GM12872 (cell line): ENCODE data around the gene AFF3.

Experiments
- CTCF ChIP-seq: IDR thresholded peaks from 3 replicates; pipeline ENCODE4 v1.5.1; 2011; ENCODE audit warnings: low read depth, mild to moderate bottlenecking, low read length, moderate library complexity; ENCODE audit not compliant: insufficient read depth

Gene AFF3, protein sequence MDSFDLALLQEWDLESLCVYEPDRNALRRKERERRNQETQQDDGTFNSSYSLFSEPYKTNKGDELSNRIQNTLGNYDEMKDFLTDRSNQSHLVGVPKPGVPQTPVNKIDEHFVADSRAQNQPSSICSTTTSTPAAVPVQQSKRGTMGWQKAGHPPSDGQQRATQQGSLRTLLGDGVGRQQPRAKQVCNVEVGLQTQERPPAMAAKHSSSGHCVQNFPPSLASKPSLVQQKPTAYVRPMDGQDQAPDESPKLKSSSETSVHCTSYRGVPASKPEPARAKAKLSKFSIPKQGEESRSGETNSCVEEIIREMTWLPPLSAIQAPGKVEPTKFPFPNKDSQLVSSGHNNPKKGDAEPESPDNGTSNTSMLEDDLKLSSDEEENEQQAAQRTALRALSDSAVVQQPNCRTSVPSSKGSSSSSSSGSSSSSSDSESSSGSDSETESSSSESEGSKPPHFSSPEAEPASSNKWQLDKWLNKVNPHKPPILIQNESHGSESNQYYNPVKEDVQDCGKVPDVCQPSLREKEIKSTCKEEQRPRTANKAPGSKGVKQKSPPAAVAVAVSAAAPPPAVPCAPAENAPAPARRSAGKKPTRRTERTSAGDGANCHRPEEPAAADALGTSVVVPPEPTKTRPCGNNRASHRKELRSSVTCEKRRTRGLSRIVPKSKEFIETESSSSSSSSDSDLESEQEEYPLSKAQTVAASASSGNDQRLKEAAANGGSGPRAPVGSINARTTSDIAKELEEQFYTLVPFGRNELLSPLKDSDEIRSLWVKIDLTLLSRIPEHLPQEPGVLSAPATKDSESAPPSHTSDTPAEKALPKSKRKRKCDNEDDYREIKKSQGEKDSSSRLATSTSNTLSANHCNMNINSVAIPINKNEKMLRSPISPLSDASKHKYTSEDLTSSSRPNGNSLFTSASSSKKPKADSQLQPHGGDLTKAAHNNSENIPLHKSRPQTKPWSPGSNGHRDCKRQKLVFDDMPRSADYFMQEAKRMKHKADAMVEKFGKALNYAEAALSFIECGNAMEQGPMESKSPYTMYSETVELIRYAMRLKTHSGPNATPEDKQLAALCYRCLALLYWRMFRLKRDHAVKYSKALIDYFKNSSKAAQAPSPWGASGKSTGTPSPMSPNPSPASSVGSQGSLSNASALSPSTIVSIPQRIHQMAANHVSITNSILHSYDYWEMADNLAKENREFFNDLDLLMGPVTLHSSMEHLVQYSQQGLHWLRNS (N-terminal part only)

DNA sequence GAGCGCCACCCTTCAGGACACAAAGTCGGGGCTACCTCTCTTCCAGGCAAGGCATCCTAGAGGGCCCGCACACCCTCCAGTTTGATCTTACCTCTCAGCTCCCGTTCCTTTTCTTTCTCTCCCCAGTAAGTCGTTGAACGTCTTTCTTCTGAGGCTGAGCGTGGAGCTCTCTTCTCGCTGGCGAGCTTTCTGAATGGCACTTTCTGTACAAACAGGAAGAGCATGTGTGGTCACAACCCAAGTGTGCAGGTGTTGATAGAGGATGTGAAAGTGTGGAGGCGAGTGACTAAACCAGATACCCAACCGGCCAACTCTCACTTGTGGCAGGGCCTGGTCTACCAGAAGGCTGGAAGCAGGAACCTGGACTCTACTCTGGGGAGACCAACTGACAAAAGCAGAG is at the start of gene AFF3:
Gene AFF3 (minus strand): TSS at position 198 of the 400 bp plus-strand sequence. CDS start 38,136 bp downstream, outside the sequence.
- TF ChIP-seq CTCF: 0 out of 3 replicates have a peak, but pooled peaks have one; percentile 3

DNA sequence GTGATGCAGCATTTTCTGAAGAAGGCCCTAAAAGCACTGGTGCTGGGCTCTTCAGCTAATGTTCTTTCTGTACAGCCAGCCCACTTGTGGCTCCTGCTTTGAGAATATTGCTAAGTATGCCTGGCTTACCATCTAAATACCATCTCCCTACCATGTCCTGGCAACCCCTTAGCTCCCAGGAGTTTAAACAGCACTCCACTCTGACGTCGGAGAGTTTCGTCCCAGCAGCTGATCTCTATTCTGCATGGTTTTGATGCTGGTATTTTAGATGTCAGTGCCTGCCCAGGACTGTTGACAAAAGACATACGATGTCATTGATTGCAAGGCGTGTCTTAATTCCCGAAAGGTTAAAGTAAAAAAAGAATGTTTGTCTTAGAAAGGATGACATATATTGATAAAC is 47.0 kb upstream of the AFF3 start:
- no peak for TF ChIP-seq CTCF

GRCh38 chr2:100188326-100188725 is 45.9 kb upstream of the AFF3 start:
- no peak for TF ChIP-seq CTCF

DNA sequence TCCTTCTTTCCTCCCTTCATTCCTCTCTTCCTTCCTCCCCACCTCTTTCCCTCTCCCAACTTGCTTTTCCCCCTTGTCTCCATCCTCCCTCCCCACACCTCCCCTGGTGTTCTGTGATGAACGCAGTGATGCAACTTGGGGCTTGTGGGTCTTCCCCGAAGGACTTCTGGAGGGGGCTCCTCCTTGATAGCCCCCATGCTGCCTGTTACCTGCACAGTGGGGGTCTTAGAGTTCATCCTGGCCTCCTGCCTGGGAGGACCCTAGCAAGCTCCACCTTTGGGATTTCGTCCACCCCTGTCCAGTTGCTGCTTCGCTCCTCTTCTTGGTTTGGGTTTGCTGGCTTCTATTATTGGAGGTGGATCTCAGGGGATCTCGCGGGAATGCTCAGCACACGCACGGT is 43.7 kb upstream of the AFF3 start:
- TF ChIP-seq CTCF: no peak

DNA sequence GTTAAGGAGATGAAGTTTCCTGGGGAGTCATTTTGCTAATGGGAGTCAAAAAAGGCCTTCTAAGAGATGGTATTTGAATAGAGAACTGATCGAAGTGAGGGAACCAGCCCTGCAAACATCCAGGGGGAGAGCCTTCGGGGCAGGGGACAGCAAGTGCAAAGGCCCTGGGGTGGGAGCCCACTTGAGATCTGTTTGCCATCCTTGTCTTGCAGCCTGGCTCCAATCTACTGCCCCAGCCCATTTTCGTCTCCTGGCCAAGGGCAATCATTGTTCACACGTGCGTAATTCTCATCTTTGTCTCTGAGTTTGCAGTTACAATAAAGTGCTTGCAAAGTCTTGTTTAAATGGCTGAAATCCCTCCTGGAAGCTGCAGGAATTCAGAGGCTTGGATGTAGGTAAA is 43.1 kb upstream of the AFF3 start:
- no peak for TF ChIP-seq CTCF

DNA sequence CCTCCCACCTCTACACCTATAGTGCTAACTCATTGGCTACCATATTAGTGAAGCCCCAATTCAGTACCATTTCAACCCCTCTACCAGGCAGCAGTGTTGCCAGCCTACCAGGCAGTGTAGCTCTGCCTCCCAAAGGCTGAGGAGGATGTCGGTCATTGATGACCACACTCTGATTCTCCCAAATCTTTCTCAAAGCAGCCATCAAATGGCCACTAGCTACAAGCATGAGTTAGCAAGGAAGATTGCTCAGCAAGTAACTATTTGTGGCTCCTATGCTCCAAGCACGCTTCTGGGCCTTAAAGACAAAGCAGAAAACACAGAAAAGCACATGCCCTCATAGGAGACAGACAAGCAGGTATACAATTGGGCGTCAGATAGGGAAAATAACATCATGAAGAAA is 42.7 kb upstream of the AFF3 start:
- TF ChIP-seq CTCF: no peak
